ENCODE measurements around the gene PKIG.

- no peak for TF ChIP-seq SUZ12 (IDR thresholded peaks at IDR 0.05)
- TF ChIP-seq FOXK2 (IDR thresholded peaks at IDR 0.05): no peak
- no peak for TF ChIP-seq LEF1 (IDR thresholded peaks at IDR 0.05; ENCODE audit: borderline replicate concordance)
- no peak for TF ChIP-seq TARDBP (IDR thresholded peaks at IDR 0.05)
- no peak for TF ChIP-seq PKNOX1 (IDR thresholded peaks at IDR 0.05)
- TF ChIP-seq HDGF (IDR thresholded peaks at IDR 0.05; ENCODE audit: borderline replicate concordance): no peak
- TF ChIP-seq SP1 (IDR thresholded peaks at IDR 0.05): no peak
- no peak for TF ChIP-seq ELF4 (IDR thresholded peaks at IDR 0.05)
- no peak for TF ChIP-seq BHLHE40 (IDR thresholded peaks at IDR 0.05; ENCODE audit: borderline replicate concordance)
- no peak for TF ChIP-seq CTBP1 (IDR thresholded peaks at IDR 0.05; ENCODE audit: borderline replicate concordance)
- no peak for TF ChIP-seq ARNT (IDR thresholded peaks at IDR 0.05)
- no peak for TF ChIP-seq L3MBTL2 (conservative IDR thresholded peaks at IDR 0.05)
- TF ChIP-seq FOXA1 (IDR thresholded peaks at IDR 0.05): no peak
- TF ChIP-seq ZNF384 (IDR thresholded peaks at IDR 0.05): no peak
Measured at GRCh38 chr20:44542890-44543289, 39.5 kb upstream of the PKIG start.

All from HEK293T (cell line).